Prostate gland (tissue), 2 donors: ENCODE data around the gene DUSP2.

Experiments
- POLR2A ChIP-seq: fragments of 450-650 bp; IDR thresholded peaks from one replicate; pipeline ENCODE4 v1.6.1; 2016; ENCODE audit warnings: antibody characterized with exemption, mild to moderate bottlenecking
- POLR2AphosphoS5 ChIP-seq: sonication (generic); formaldehyde crosslinking; IDR thresholded peaks from one replicate; pipeline ENCODE4 v1.6.1; 2017; ENCODE audit warnings: antibody characterized with exemption
- TF ChIP-seq, protein P1 (sequence below), 4 experiments: fragments of 200-600 bp in 2 of 4; fragments of 450-650 bp in 2 of 4; sonication (generic) in 2 of 4; IDR thresholded peaks; 1 replicate in 3 of 4; 2 replicates in 1 of 4; pipeline ENCODE4 v1.5.1; 2016 to 2019; ENCODE audit warnings: antibody characterized with exemption in 4 of 4, mild to moderate bottlenecking in 2 of 4, moderate library complexity in 2 of 4

DNA sequence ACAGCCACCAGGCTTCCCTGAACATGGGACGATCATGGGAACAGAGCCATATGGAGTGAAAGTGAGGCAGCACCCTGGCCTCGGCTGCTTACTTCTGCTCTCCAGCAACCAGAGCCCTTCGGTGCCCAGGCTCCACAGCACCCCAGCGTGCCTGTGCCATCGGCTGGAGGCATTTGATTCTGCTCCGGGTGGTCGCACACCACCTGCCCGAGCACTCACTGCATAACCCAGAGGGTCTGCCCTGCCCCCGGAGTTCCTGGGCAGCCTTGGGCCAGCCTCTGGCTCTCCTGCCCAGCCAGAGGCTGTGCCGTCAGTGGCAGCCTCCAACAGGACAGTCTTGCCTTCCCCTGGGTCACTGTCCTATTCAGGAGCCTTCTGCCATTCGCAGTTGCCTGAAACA, 10.8 kb downstream of the DUSP2 start:
- TF ChIP-seq, protein P1, sequence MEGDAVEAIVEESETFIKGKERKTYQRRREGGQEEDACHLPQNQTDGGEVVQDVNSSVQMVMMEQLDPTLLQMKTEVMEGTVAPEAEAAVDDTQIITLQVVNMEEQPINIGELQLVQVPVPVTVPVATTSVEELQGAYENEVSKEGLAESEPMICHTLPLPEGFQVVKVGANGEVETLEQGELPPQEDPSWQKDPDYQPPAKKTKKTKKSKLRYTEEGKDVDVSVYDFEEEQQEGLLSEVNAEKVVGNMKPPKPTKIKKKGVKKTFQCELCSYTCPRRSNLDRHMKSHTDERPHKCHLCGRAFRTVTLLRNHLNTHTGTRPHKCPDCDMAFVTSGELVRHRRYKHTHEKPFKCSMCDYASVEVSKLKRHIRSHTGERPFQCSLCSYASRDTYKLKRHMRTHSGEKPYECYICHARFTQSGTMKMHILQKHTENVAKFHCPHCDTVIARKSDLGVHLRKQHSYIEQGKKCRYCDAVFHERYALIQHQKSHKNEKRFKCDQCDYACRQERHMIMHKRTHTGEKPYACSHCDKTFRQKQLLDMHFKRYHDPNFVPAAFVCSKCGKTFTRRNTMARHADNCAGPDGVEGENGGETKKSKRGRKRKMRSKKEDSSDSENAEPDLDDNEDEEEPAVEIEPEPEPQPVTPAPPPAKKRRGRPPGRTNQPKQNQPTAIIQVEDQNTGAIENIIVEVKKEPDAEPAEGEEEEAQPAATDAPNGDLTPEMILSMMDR (IDR thresholded peaks at IDR 0.05), result no peak
- TF ChIP-seq POLR2A (no peak), POLR2AphosphoS5 (no peak)
